Endothelial cell of umbilical vein (primary cell): Measurements from ENCODE around the gene NLRP6. TPM values are rescaled to one million over a fixed set of nuclear protein-coding genes. Genes with fewer than 3 reads are reported as not detected.
A peak's percentile ranks its signal among the peaks of the same experiment; 100 is the strongest.

Source experiments
- BruUV-seq: library from RNA; stranded (reverse); fragments of 400-500 nt; replicated peaks from 2 replicates; lab custom pipeline; 2021; lab: Mats Ljungman, UMichigan
- CTCF ChIA-PET: fragments of 300-600, 350-600 bp; sonication (Branson Sonifier 250); formaldehyde crosslinking; loops from one replicate; lab custom pipeline; 2021; ENCODE audit warnings: antibody characterized with exemption, inconsistent platforms; lab: Charles Lee
- POLR2A ChIA-PET: fragments of 300-600, 350-600 bp; sonication (Branson Sonifier 250); formaldehyde crosslinking; loops from one replicate; lab custom pipeline; 2021; ENCODE audit warnings: antibody characterized with exemption, inconsistent platforms; lab: Charles Lee
- DNase-seq: peaks from one replicate; pipeline ENCODE4 v3.0.0-alpha.2; 2011; ENCODE audit warnings: low read depth, low spot score
- FAIRE-seq: peaks from 2 replicates; lab custom pipeline; 2011; peaks lifted over from hg19 to GRCh38; lab: Jason Lieb, UNC
- H2AFZ ChIP-seq: 2 replicates; pipeline ENCODE4 v1.6.0; 2012; ENCODE audit warnings: low read depth, low read length, control low read depth, inconsistent platforms
- H3K27ac ChIP-seq: 2 replicates; pipeline ENCODE4 v1.5.1; 2011; ENCODE audit warnings: low read depth, mild to moderate bottlenecking, control low read depth, low read length, moderate library complexity; ENCODE audit not compliant: insufficient read depth
- H3K27me3 ChIP-seq, 2 experiments: 2 replicates each; pipeline versions ENCODE4 v1.6.0 to v1.6.1; 2011; ENCODE audit warnings: low read length in 2 of 2, mixed read lengths in 1 of 2; ENCODE audit not compliant: control insufficient read depth in 2 of 2, insufficient read depth in 2 of 2
- H3K36me3 ChIP-seq, 2 experiments: 2 replicates in 1 of 2; 3 replicates in 1 of 2; pipeline ENCODE4 v1.5.1; 2011; ENCODE audit warnings: low read length in 2 of 2, mild to moderate bottlenecking in 1 of 2, moderate library complexity in 1 of 2; ENCODE audit not compliant: control insufficient read depth in 2 of 2, insufficient read depth in 2 of 2; ENCODE audit errors: extremely low read depth in 1 of 2
- H3K4me1 ChIP-seq: 3 replicates; pipeline ENCODE4 v1.5.1; 2011; ENCODE audit warnings: mild to moderate bottlenecking, low read length; ENCODE audit not compliant: control insufficient read depth, insufficient read depth; ENCODE audit errors: extremely low read depth
- H3K4me2 ChIP-seq: 2 replicates; pipeline ENCODE4 v1.6.1; 2011; ENCODE audit warnings: low read length, control low read depth, mixed read lengths; ENCODE audit not compliant: insufficient read depth
- H3K4me3 ChIP-seq, 3 experiments: fragments of 200-600 bp in 1 of 3; sonication (generic), shearing (Covaris generic) in 1 of 3; replicated peaks in 1 of 3; 2 replicates each; pipeline ENCODE4 v1.5.1; 2011 to 2016; ENCODE audit warnings: control low read depth in 3 of 3, low read length in 3 of 3, mild to moderate bottlenecking in 2 of 3, inconsistent platforms in 1 of 3, low read depth in 1 of 3, moderate library complexity in 1 of 3; ENCODE audit not compliant: insufficient read depth in 1 of 3
- H3K79me2 ChIP-seq: 2 replicates; pipeline ENCODE4 v1.6.0; 2012; ENCODE audit warnings: low read length, inconsistent platforms; ENCODE audit not compliant: control insufficient read depth, insufficient read depth
- H3K9ac ChIP-seq: replicated peaks from 2 replicates; pipeline ENCODE3; 2011; ENCODE audit warnings: low read length, control low read depth; ENCODE audit not compliant: insufficient read depth; ENCODE audit errors: extremely low read depth
- H3K9me1 ChIP-seq: replicated peaks from 3 replicates; pipeline ENCODE4 v1.6.0; 2011; ENCODE audit warnings: mild to moderate bottlenecking, low read length; ENCODE audit not compliant: control insufficient read depth, insufficient read depth; ENCODE audit errors: extremely low read depth
- H3K9me3 ChIP-seq: replicated peaks from 2 replicates; pipeline ENCODE4 v1.5.1; 2012; ENCODE audit warnings: low read length, inconsistent platforms; ENCODE audit not compliant: control insufficient read depth, insufficient read depth
- H4K20me1 ChIP-seq: replicated peaks from 2 replicates; pipeline ENCODE3; 2011; ENCODE audit warnings: mild to moderate bottlenecking, low read length; ENCODE audit not compliant: control insufficient read depth, insufficient read depth; ENCODE audit errors: extremely low read depth
- CTCF ChIP-seq, 2 donors: IDR thresholded peaks; 1 replicate in 1 of 2; 2 replicates in 1 of 2; pipeline ENCODE4 v1.5.1; 2011; ENCODE audit warnings: low read length in 2 of 2, mild to moderate bottlenecking in 2 of 2, moderate library complexity in 2 of 2, control low read depth in 1 of 2, inconsistent platforms in 1 of 2, low read depth in 1 of 2; ENCODE audit not compliant: insufficient read depth in 1 of 2; ENCODE audit errors: extremely low read depth in 1 of 2
- EZH2 ChIP-seq: IDR thresholded peaks from 2 replicates; pipeline ENCODE4 v1.6.1; 2012; ENCODE audit warnings: borderline replicate concordance, low read depth, mild to moderate bottlenecking, moderate library complexity, low read length, inconsistent platforms; ENCODE audit not compliant: severe bottlenecking
- FOS ChIP-seq: IDR thresholded peaks from 2 replicates; pipeline ENCODE4 v1.6.1; 2011; ENCODE audit warnings: mild to moderate bottlenecking, low read length, moderate library complexity, borderline replicate concordance; ENCODE audit not compliant: insufficient read depth
- GATA2 ChIP-seq: IDR thresholded peaks from 2 replicates; pipeline ENCODE4 v1.7.0; 2011; ENCODE audit warnings: low read depth, mild to moderate bottlenecking, moderate library complexity, mixed read lengths, low read length; ENCODE audit not compliant: insufficient read length, insufficient read depth
- JUN ChIP-seq: IDR thresholded peaks from 2 replicates; pipeline ENCODE4 v1.6.1; 2011; ENCODE audit warnings: borderline replicate concordance, low read depth; ENCODE audit not compliant: insufficient read length, insufficient read depth
- MAX ChIP-seq: IDR thresholded peaks from 2 replicates; pipeline ENCODE4 v1.6.1; 2011; ENCODE audit not compliant: insufficient read depth, insufficient read length
- MYC ChIP-seq: IDR thresholded peaks from one replicate; pipeline ENCODE4 v1.6.1; 2011; ENCODE audit warnings: mild to moderate bottlenecking, low read depth, low read length
- POLR2A ChIP-seq: IDR thresholded peaks from 2 replicates; pipeline ENCODE4 v1.6.1; 2012; ENCODE audit warnings: low read depth, mild to moderate bottlenecking, control low read depth, low read length
- POLR2AphosphoS5 ChIP-seq: IDR thresholded peaks from 2 replicates; pipeline ENCODE4 v1.6.1; 2012; ENCODE audit warnings: low read depth, mild to moderate bottlenecking, control low read depth, low read length, moderate library complexity; ENCODE audit not compliant: insufficient read depth
- dilution Hi-C: fragments of 300-500 bp; cut with MboI; formaldehyde crosslinking; loops from one replicate; pipeline ENCODE4 v1.15.0; 2019; ENCODE audit warnings: low sequenced_read_pairs; ENCODE audit not compliant: extremely low pct_ligation_motif_present
- intact Hi-C: fragments of 100-400 bp; cut with micrococcal nuclease; formaldehyde crosslinking; loops from one replicate; pipeline ENCODE4 v1.10.0; 2022
- polyA plus RNA-seq, 4 experiments: library from polyadenylated mRNA; depleted of rRNA in 3 of 4; stranded (reverse) in 3 of 4; unstranded in 1 of 4; fragments of >200 nt; gene quantifications; 2 replicates each; pipeline versions ENCODE4 v1.2.1 to v1.2.3, GENCODE V29; 2011 to 2012; ENCODE audit warnings: missing spikeins in 1 of 4
- total RNA-seq: library from RNA; stranded (reverse); gene quantifications from 2 replicates; pipeline ENCODE4 v1.2.3, GENCODE V29; 2021

NLRP6 gene
- total and polyA plus RNA-seq, 2 donors (not counting 3 experiments of a cell fraction or from before 2014, with no cell fraction given), result not detected

DNA sequence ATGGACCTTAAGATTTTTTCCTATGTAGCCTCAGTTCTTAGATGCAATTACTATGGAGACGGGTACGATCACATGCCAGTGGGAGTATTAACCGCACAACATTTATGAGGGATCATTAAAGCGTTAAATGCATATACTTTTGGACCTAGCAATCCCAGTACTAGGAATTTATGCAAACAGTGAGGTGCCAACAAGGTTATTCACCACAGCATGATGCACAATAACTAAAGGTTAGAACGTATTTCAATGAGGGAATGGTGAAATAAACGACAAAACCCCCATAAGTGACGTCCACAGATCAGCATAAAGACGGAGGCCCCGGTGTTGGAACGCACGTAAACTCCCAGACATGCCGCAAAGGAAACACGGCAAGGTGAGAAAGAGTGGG, 42.6 kb upstream of the NLRP6 start:
- no peaks in the 10 kb centered on the region for H3K36me3 ChIP-seq
- FAIRE-seq, result peak; percentile 38
- DNase-seq, result no peak
- BruUV-seq, result TSS peak; percentile 69
- POLR2A ChIA-PET, result no interaction called here
- no peaks in the 10 kb centered on the region for H4K20me1 ChIP-seq
- no peaks in the 10 kb centered on the region for H3K9me3 ChIP-seq
- peak overlapping the region; percentile 67 for H2AFZ ChIP-seq
- H3K27me3 ChIP-seq, result no peaks in the 10 kb centered on the region
- H3K4me1 ChIP-seq, result peaks cover 16% of the 10 kb centered on the region
- CTCF ChIA-PET, result no interaction called here
- peak overlapping the region; percentile 73 for H3K4me2 ChIP-seq
- peak overlapping the region; percentile 5 to 84 (median 44) for H3K4me3 ChIP-seq
- intact Hi-C loops, result loop anchor here (5.0 kb wide), 1 partner anchor 72 kb away; the partner anchor contains the start of gene IFITM2
- peaks cover 35% of the 10 kb centered on the region for H3K79me2 ChIP-seq
- TF ChIP-seq MAX (no peak), POLR2A (no peak), FOS (no peak), GATA2 (no peak), MYC (no peak), POLR2AphosphoS5 (no peak), EZH2 (no peak), CTCF (IDR thresholded peaks at IDR 0.05; ENCODE audit: extremely low read depth in 1 of 2, insufficient read depth in 1 of 2, low read depth in 1 of 2, low read length in 2 of 2) (no peak), JUN (no peak)
- H3K9me1 ChIP-seq, result no peaks in the 10 kb centered on the region
- dilution Hi-C loops, result no loop called here
- H3K27ac ChIP-seq, result peak overlapping the region; percentile 6
- peak overlapping the region; percentile 19 for H3K9ac ChIP-seq
